ENCODE data around the gene SEMA4A. TPM values are rescaled to one million over a fixed set of nuclear protein-coding genes. Genes with fewer than 3 reads are reported as not detected.

Gene SEMA4A
- total and polyA plus RNA-seq, 12 donors: 0.98 to 6.8 (median 1.8) TPM

- Histone ChIP-seq H3K4me1 (peaks cover 0 to 9% (median 4%) of the 10 kb centered on the region in 9 donors), H3K27me3 (no peaks in the 10 kb centered on the region), H3K27ac (peak overlapping the region in 1 of 10 donors; percentile 3), H3K4me3 (no peak overlapping the region), H3K36me3 (peaks cover 0 to 88% (median 33%) of the 10 kb centered on the region in 9 donors), H3K9me3 (no peaks in the 10 kb centered on the region)
- TF ChIP-seq CTCF (IDR thresholded peaks at IDR 0.05): no peak
- WGBS, 2 donors: 79 to 89% methylated on average over 2 of the region's 2 CpGs
- ATAC-seq (no peak), DNase-seq (no peak)
- intact Hi-C loops (cut with DNase I): loop anchor here in 2 of 10 donors (5.0 kb wide), 2 partner anchors 89 to 134 kb away; no protein-coding TSS in a partner anchor
Observed at GRCh38 chr1:156226116-156226538, 72.7 kb downstream of the SEMA4A start.

GRCh38 chr1:156226782-156227181 is 73.4 kb downstream of the SEMA4A start:
- no peak for DNase-seq
- no peak for TF ChIP-seq CTCF (IDR thresholded peaks at IDR 0.05)
- WGBS, 2 donors: 78 to 82% methylated on average over 4 of the region's 4 CpGs

More at GRCh38 chr1:156226782-156227181, 73.4 kb downstream of the SEMA4A start:
- Histone ChIP-seq H3K4me3 (no peak overlapping the region), H3K4me1 (peaks cover 0 to 9% (median 4%) of the 10 kb centered on the region in 9 donors), H3K36me3 (peaks cover 0 to 82% (median 28%) of the 10 kb centered on the region in 9 donors), H3K9me3 (no peaks in the 10 kb centered on the region), H3K27ac (no peak overlapping the region), H3K27me3 (no peaks in the 10 kb centered on the region)
- intact Hi-C loops (cut with DNase I): loop anchor here in 2 of 10 donors (5.0 kb wide), 2 partner anchors 89 to 134 kb away; no protein-coding TSS in a partner anchor
- peak in 1 of 8 donors; percentile 36 for ATAC-seq

Other genes with a start within 250 kb of the SEMA4A start
- gene RIT1, start 242.2 kb upstream of the SEMA4A start, total RNA-seq: 10 to 100 TPM; 12.8 to 32.3 (median 21.9) TPM
- 10 to 100 TPM; 11.5 to 17.0 TPM for gene RIT1, start 242.2 kb upstream of the SEMA4A start, polyA plus RNA-seq
- 10 to 100 TPM; 17.6 to 30.3 (median 22.0) TPM for gene KHDC4, start 219.2 kb upstream of the SEMA4A start, total RNA-seq
- 10 to 100 TPM; 14.3 to 33.8 TPM for gene KHDC4, start 219.2 kb upstream of the SEMA4A start, polyA plus RNA-seq
- not detected for gene RXFP4, start 211.9 kb upstream of the SEMA4A start, total RNA-seq
- under 1 TPM in 1 of 2 donors, not detected in 1; 0.04 TPM for gene RXFP4, start 211.9 kb upstream of the SEMA4A start, polyA plus RNA-seq
- 10 to 100 TPM; 48.6 to 79.8 (median 58.2) TPM for gene ARHGEF2, start 175.0 kb upstream of the SEMA4A start, total RNA-seq
- gene ARHGEF2, start 175.0 kb upstream of the SEMA4A start, polyA plus RNA-seq: 10 to 100 TPM; 22.7 to 38.0 TPM
- gene SSR2, start 132.6 kb upstream of the SEMA4A start, total RNA-seq: 100 to 1,000 TPM in 2 of 10 donors, 10 to 100 TPM in 8; 70.3 to 124 (median 73.7) TPM
- gene SSR2, start 132.6 kb upstream of the SEMA4A start, polyA plus RNA-seq: 100 to 1,000 TPM in 1 of 2 donors, 10 to 100 TPM in 1; 66.1 to 322 TPM
- gene UBQLN4, start 99.8 kb upstream of the SEMA4A start, total RNA-seq: 10 to 100 TPM; 19.9 to 32.2 (median 26.2) TPM
- gene UBQLN4, start 99.8 kb upstream of the SEMA4A start, polyA plus RNA-seq: 10 to 100 TPM; 15.7 to 19.7 TPM
- 10 to 100 TPM; 49.4 to 64.9 (median 59.6) TPM for gene LAMTOR2, start 98.8 kb upstream of the SEMA4A start, total RNA-seq
- 100 to 1,000 TPM in 1 of 2 donors, 10 to 100 TPM in 1; 94.3 to 105 TPM for gene LAMTOR2, start 98.8 kb upstream of the SEMA4A start, polyA plus RNA-seq
- under 1 TPM in 1 of 10 donors, not detected in 9; 0.50 TPM for gene RAB25, start 92.4 kb upstream of the SEMA4A start, total RNA-seq
- under 1 TPM in 1 of 2 donors, not detected in 1; 0.17 TPM for gene RAB25, start 92.4 kb upstream of the SEMA4A start, polyA plus RNA-seq
- under 1 TPM; 0.09 to 0.31 (median 0.19) TPM for gene MEX3A, start 71.1 kb upstream of the SEMA4A start, total RNA-seq
- under 1 TPM; 0.17 to 0.29 TPM for gene MEX3A, start 71.1 kb upstream of the SEMA4A start, polyA plus RNA-seq
- gene LMNA, start 38.9 kb upstream of the SEMA4A start, total RNA-seq: 100 to 1,000 TPM; 213 to 554 (median 267) TPM
- gene LMNA, start 38.9 kb upstream of the SEMA4A start, polyA plus RNA-seq: 100 to 1,000 TPM; 286 to 356 TPM
- gene SLC25A44, start 40.5 kb downstream of the SEMA4A start, total RNA-seq: 10 to 100 TPM; 15.4 to 26.0 (median 20.1) TPM
- 10 to 100 TPM in 1 of 2 donors, 1 to 10 TPM in 1; 7.0 to 15.8 TPM for gene SLC25A44, start 40.5 kb downstream of the SEMA4A start, polyA plus RNA-seq
- 10 to 100 TPM; 55.9 to 87.3 (median 66.4) TPM for gene PMF1, start 59.4 kb downstream of the SEMA4A start, total RNA-seq
- 100 to 1,000 TPM in 1 of 2 donors, 10 to 100 TPM in 1; 92.0 to 122 TPM for gene PMF1, start 59.4 kb downstream of the SEMA4A start, polyA plus RNA-seq
- gene BGLAP, start 88.6 kb downstream of the SEMA4A start, total RNA-seq: under 1 TPM in 7 of 10 donors, not detected in 3; 0.30 to 0.85 (median 0.52) TPM
- 1 to 10 TPM in 1 of 2 donors, under 1 TPM in 1; 0.39 to 1.3 TPM for gene BGLAP, start 88.6 kb downstream of the SEMA4A start, polyA plus RNA-seq
- 1 to 10 TPM in 2 of 10 donors, under 1 TPM in 8; 0.44 to 1.2 (median 0.77) TPM for gene PAQR6, start 94.5 kb downstream of the SEMA4A start, total RNA-seq
- gene PAQR6, start 94.5 kb downstream of the SEMA4A start, polyA plus RNA-seq: 1 to 10 TPM in 1 of 2 donors, under 1 TPM in 1; 0.39 to 1.5 TPM
- gene SMG5, start 129.2 kb downstream of the SEMA4A start, total RNA-seq: 10 to 100 TPM; 53.1 to 93.0 (median 77.7) TPM
- 10 to 100 TPM; 38.7 to 44.8 TPM for gene SMG5, start 129.2 kb downstream of the SEMA4A start, polyA plus RNA-seq
- 1 to 10 TPM in 9 of 10 donors, under 1 TPM in 1; 0.82 to 2.1 (median 1.7) TPM for gene TMEM79, start 130.7 kb downstream of the SEMA4A start, total RNA-seq
- 1 to 10 TPM; 1.6 to 2.3 TPM for gene TMEM79, start 130.7 kb downstream of the SEMA4A start, polyA plus RNA-seq
- gene GLMP, start 142.1 kb downstream of the SEMA4A start, total RNA-seq: 10 to 100 TPM; 10.9 to 43.8 (median 14.2) TPM
- gene GLMP, start 142.1 kb downstream of the SEMA4A start, polyA plus RNA-seq: 10 to 100 TPM; 11.9 to 25.6 TPM
- gene VHLL, start 145.7 kb downstream of the SEMA4A start, total RNA-seq: not detected
- gene VHLL, start 145.7 kb downstream of the SEMA4A start, polyA plus RNA-seq: not detected
- 100 to 1,000 TPM; 102 to 142 (median 127) TPM for gene CCT3, start 184.7 kb downstream of the SEMA4A start, total RNA-seq
- gene CCT3, start 184.7 kb downstream of the SEMA4A start, polyA plus RNA-seq: 100 to 1,000 TPM in 1 of 2 donors, 10 to 100 TPM in 1; 76.2 to 212 TPM
- under 1 TPM in 3 of 10 donors, not detected in 7; 0.64 to 0.79 (median 0.66) TPM for gene TSACC, start 184.9 kb downstream of the SEMA4A start, total RNA-seq
- not detected for gene TSACC, start 184.9 kb downstream of the SEMA4A start, polyA plus RNA-seq
- not detected for gene RHBG, start 215.6 kb downstream of the SEMA4A start, total RNA-seq
- not detected for gene RHBG, start 215.6 kb downstream of the SEMA4A start, polyA plus RNA-seq

Data from heart right ventricle (tissue), 16 donors.